PC-3 (cell line): ENCODE measurements around the gene OR7G1. TPM values are rescaled to one million over a fixed set of nuclear protein-coding genes. Genes with fewer than 3 reads are reported as not detected.

Experiments
- ATAC-seq: fragments of 200-7000 bp; cut with Tn5 transposase; 2 replicates; pipeline ENCODE4 v1.9.1; 2020; ENCODE audit warnings: mild to moderate bottlenecking, moderate library complexity
- BruUV-seq: library from RNA; stranded (reverse); fragments of 400-500 nt; replicated peaks from 2 replicates; lab custom pipeline; 2021; lab: Mats Ljungman, UMichigan
- CTCF ChIA-PET: fragments of 300-600 bp; sonication (Branson Sonifier 250); formaldehyde crosslinking; loops from one replicate; lab custom pipeline; 2022; ENCODE audit warnings: antibody characterized with exemption; lab: Charles Lee
- POLR2A ChIA-PET: fragments of 300-600 bp; sonication (Branson Sonifier 250); formaldehyde crosslinking; loops from one replicate; lab custom pipeline; 2022; ENCODE audit warnings: antibody characterized with exemption; ENCODE audit not compliant: unreplicated experiment; lab: Charles Lee
- DNase-seq: peaks from one replicate; pipeline ENCODE4 v3.0.0-alpha.2; 2015
- H2AFZ ChIP-seq: fragments of 300-600 bp; sonication (generic); 2 replicates; pipeline ENCODE4 v1.6.0; 2016; ENCODE audit warnings: antibody characterized with exemption, low read length
- H3F3A ChIP-seq: fragments of 300-600 bp; sonication (generic); one replicate; pipeline ENCODE4 v1.6.0; 2017; ENCODE audit warnings: antibody characterized with exemption, low read length, control low read depth, mild to moderate bottlenecking; ENCODE audit not compliant: unreplicated experiment
- H3K27ac ChIP-seq: fragments of 300-600 bp; sonication (generic); 2 replicates; pipeline ENCODE4 v1.5.1; 2016; ENCODE audit warnings: mild to moderate bottlenecking, low read length
- H3K27me3 ChIP-seq: fragments of 300-600 bp; sonication (generic); 2 replicates; pipeline ENCODE4 v1.6.1; 2016; ENCODE audit warnings: low read length, mixed read lengths
- H3K36me3 ChIP-seq: fragments of 300-600 bp; sonication (generic); 2 replicates; pipeline ENCODE4 v1.6.1; 2016; ENCODE audit warnings: low read depth, mixed run types, low read length, mixed read lengths
- H3K4me1 ChIP-seq: fragments of 300-600 bp; sonication (generic); 2 replicates; pipeline ENCODE4 v1.5.1; 2016; ENCODE audit warnings: low read length; ENCODE audit not compliant: insufficient read depth
- H3K4me2 ChIP-seq: fragments of 300-600 bp; sonication (generic); 2 replicates; pipeline ENCODE4 v1.6.0; 2016; ENCODE audit warnings: low read length
- H3K4me3 ChIP-seq: fragments of 300-600 bp; sonication (generic); 2 replicates; pipeline ENCODE4 v1.5.1; 2016; ENCODE audit warnings: mild to moderate bottlenecking, low read length, mixed read lengths
- H3K79me2 ChIP-seq: fragments of 300-600 bp; sonication (generic); 2 replicates; pipeline ENCODE4 v1.6.1; 2017; ENCODE audit warnings: low read length, mixed read lengths
- H3K9ac ChIP-seq: fragments of 300-600 bp; sonication (generic); 2 replicates; pipeline ENCODE4 v1.6.0; 2016; ENCODE audit warnings: mild to moderate bottlenecking, low read length
- H3K9me2 ChIP-seq: fragments of 300-600 bp; sonication (generic); replicated peaks from 2 replicates; pipeline ENCODE4 v1.6.1; 2016; ENCODE audit warnings: mixed run types, low read length, mixed read lengths
- H3K9me3 ChIP-seq: fragments of 300-600 bp; sonication (generic); 2 replicates; pipeline ENCODE4 v1.6.1; 2016; ENCODE audit warnings: low read length, mixed read lengths
- H4K20me1 ChIP-seq: fragments of 300-600 bp; sonication (generic); 2 replicates; pipeline ENCODE4 v1.6.1; 2016; ENCODE audit warnings: low read length, mixed read lengths
- EZH2 ChIP-seq: fragments of 300-600 bp; sonication (generic); IDR thresholded peaks from one replicate; pipeline ENCODE4 v1.6.1; 2017; ENCODE audit warnings: antibody characterized with exemption, mild to moderate bottlenecking, low read length; ENCODE audit not compliant: unreplicated experiment
- EZH2phosphoT487 ChIP-seq: fragments of 300-600 bp; sonication (generic); IDR thresholded peaks from 2 replicates; pipeline ENCODE4 v1.6.1; 2018; ENCODE audit warnings: mild to moderate bottlenecking, antibody characterized with exemption, low read length, borderline replicate concordance
- intact Hi-C: fragments of 100-400 bp; cut with micrococcal nuclease; formaldehyde crosslinking; loops from 2 replicates; pipeline ENCODE4 v1.9.0; 2023
- total RNA-seq: library from RNA; depleted of rRNA; stranded (reverse); fragments of >200 nt; gene quantifications from 2 replicates; pipeline ENCODE4 v1.2.3, GENCODE V29; 2014; rRNA removed
- TF ChIP-seq, protein P1 (sequence below): fragments of 300-600 bp; sonication (generic); conservative IDR thresholded peaks from 2 replicates; pipeline ENCODE4 v1.5.1; 2017; ENCODE audit warnings: antibody characterized with exemption, low read depth, mild to moderate bottlenecking, low read length

OR7G1 gene
- total RNA-seq, 1 experiment from 2014 or later = not detected

- H3K4me2 ChIP-seq = no peak overlapping the region
- H3K4me1 ChIP-seq = peaks cover 6% of the 10 kb centered on the region
- no peaks in the 10 kb centered on the region for H3K9me2 ChIP-seq
- H3K79me2 ChIP-seq = no peaks in the 10 kb centered on the region
- BruUV-seq = no TSS peak
- no peaks in the 10 kb centered on the region for H3K9me3 ChIP-seq
- ChIA-PET CTCF (no interaction called here), POLR2A (no interaction called here)
- TF ChIP-seq, protein P1, sequence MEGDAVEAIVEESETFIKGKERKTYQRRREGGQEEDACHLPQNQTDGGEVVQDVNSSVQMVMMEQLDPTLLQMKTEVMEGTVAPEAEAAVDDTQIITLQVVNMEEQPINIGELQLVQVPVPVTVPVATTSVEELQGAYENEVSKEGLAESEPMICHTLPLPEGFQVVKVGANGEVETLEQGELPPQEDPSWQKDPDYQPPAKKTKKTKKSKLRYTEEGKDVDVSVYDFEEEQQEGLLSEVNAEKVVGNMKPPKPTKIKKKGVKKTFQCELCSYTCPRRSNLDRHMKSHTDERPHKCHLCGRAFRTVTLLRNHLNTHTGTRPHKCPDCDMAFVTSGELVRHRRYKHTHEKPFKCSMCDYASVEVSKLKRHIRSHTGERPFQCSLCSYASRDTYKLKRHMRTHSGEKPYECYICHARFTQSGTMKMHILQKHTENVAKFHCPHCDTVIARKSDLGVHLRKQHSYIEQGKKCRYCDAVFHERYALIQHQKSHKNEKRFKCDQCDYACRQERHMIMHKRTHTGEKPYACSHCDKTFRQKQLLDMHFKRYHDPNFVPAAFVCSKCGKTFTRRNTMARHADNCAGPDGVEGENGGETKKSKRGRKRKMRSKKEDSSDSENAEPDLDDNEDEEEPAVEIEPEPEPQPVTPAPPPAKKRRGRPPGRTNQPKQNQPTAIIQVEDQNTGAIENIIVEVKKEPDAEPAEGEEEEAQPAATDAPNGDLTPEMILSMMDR = no peak
- no peak for TF ChIP-seq EZH2
- no peak for TF ChIP-seq EZH2phosphoT487
- ATAC-seq (no peak), DNase-seq (no peak)
- no peak overlapping the region for H3K4me3 ChIP-seq
- no peaks in the 10 kb centered on the region for H4K20me1 ChIP-seq
- H3K36me3 ChIP-seq = no peaks in the 10 kb centered on the region
- intact Hi-C loops = no loop called here
- no peak overlapping the region for H3K27ac ChIP-seq
- H3F3A ChIP-seq = no peaks in the 10 kb centered on the region
- no peak overlapping the region for H3K9ac ChIP-seq
- H3K27me3 ChIP-seq = no peaks in the 10 kb centered on the region
- no peak overlapping the region for H2AFZ ChIP-seq
These were observed 45.5 kb downstream of the OR7G1 start for GRCh38 chr19:9070066-9070465.

DNA sequence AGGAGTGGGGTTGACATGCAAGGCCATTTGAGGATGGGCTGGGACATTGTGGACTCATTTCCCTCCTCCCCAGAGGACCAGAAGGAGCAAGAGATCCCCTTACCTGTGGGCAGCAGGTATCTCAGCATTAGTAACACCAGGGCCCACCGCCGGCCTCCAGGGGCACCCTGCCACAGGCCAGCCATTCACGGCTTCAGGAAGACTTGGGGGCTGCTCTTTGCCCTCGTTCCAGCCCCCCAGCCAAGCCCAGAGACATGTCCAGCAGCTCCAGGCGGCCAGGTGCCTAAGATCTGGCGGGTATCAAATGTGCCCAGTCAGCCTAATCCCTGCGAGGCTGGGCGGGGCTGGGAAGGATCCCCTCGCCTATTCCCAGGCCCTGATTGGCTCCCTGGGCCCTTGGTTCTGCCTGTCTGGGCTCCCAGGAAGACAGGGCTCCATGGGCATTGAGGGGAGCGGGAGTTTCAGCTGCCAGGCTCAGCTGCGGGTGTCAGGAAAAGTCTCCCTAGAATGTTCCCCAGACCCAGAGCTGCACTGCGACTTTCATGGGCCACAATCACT lies 50.0 kb downstream of the OR7G1 start:
- Histone ChIP-seq H2AFZ (no peak overlapping the region), H3K4me3 (no peak overlapping the region), H3K79me2 (no peaks in the 10 kb centered on the region), H3K9me3 (no peaks in the 10 kb centered on the region), H4K20me1 (no peaks in the 10 kb centered on the region), H3K27ac (no peak overlapping the region), H3F3A (no peaks in the 10 kb centered on the region), H3K9me2 (no peaks in the 10 kb centered on the region), H3K4me2 (no peak overlapping the region), H3K4me1 (no peaks in the 10 kb centered on the region), H3K9ac (no peak overlapping the region), H3K36me3 (no peaks in the 10 kb centered on the region), H3K27me3 (no peaks in the 10 kb centered on the region)
- intact Hi-C loops = no loop called here
- POLR2A ChIA-PET = no interaction called here
- TF ChIP-seq EZH2 = no peak
- no peak for TF ChIP-seq EZH2phosphoT487
- TF ChIP-seq, protein P1 = no peak
- ATAC-seq = no peak
- no peak for DNase-seq
- no TSS peak for BruUV-seq
- CTCF ChIA-PET = no interaction called here

Other genes with a start within 250 kb of the OR7G1 start
- 0.15 and 0.52 TPM in 2 replicates for gene MUC16, start 105.4 kb downstream of the OR7G1 start, total RNA-seq
- not detected in 2 replicates for gene OR1M1, start 28.7 kb downstream of the OR7G1 start, total RNA-seq
- not detected in 2 replicates for gene OR7G2, start 8.3 kb downstream of the OR7G1 start, total RNA-seq
- not detected in 2 replicates for gene OR7G3, start 11.2 kb upstream of the OR7G1 start, total RNA-seq
- 34.7 and 41.2 TPM in 2 replicates for gene ZNF317, start 24.6 kb upstream of the OR7G1 start, total RNA-seq
- gene OR7D2, start 63.2 kb upstream of the OR7G1 start, total RNA-seq = 0.07 TPM in 1 of 2 replicates, not detected in the other
- not detected in 2 replicates for gene OR7D4, start 103.8 kb upstream of the OR7G1 start, total RNA-seq
- gene OR7E24, start 135.2 kb upstream of the OR7G1 start, total RNA-seq = not detected in 2 replicates
- gene ZNF699, start 194.1 kb upstream of the OR7G1 start, total RNA-seq = 30.9 and 36.0 TPM in 2 replicates
- 13.1 and 20.1 TPM in 2 replicates for gene ZNF559, start 208.4 kb upstream of the OR7G1 start, total RNA-seq
- gene ZNF177, start 247.2 kb upstream of the OR7G1 start, total RNA-seq = 1.3 and 1.4 TPM in 2 replicates